Measurements from ENCODE around the gene CDH23. TPM values are rescaled to one million over a fixed set of nuclear protein-coding genes. Genes with fewer than 3 reads are reported as not detected.

The CDH23 gene
- total RNA-seq, 1 donor from 2014 or later = 20.9 TPM

GRCh38 chr10:71391701-71392100 lies 5.0 kb upstream of the CDH23 start:
- ATAC-seq (peak; percentile 51), DNase-seq (ENCODE audit: low spot score) (peak; percentile 64)

- ATAC-seq (no peak), DNase-seq (ENCODE audit: low spot score) (no peak)
These were observed 4.4 kb upstream of the CDH23 start for GRCh38 chr10:71392292-71392691.

- no peak for ATAC-seq
- peak; percentile 30 for DNase-seq (ENCODE audit: low spot score)
These were observed 3.6 kb upstream of the CDH23 start for GRCh38 chr10:71392791-71393781.

- ATAC-seq = no peak
These were observed 2.8 kb upstream of the CDH23 start for GRCh38 chr10:71393841-71394475.

GRCh38 chr10:71394926-71395562 lies 1.7 kb upstream of the CDH23 start:
- no peak for ATAC-seq
- peak; percentile 24 for DNase-seq (ENCODE audit: low spot score)

More at GRCh38 chr10:71393841-71394475, 2.8 kb upstream of the CDH23 start:
- DNase-seq (ENCODE audit: low spot score) = peak; percentile 37

- ATAC-seq (no peak), DNase-seq (ENCODE audit: low spot score) (no peak)
These were observed 1.1 kb upstream of the CDH23 start for GRCh38 chr10:71395621-71396020.

- ATAC-seq (peak; percentile 85), DNase-seq (ENCODE audit: low spot score) (peak; percentile 68)
These were observed 523 bp upstream of the CDH23 start for GRCh38 chr10:71396084-71396710.

- DNase-seq (ENCODE audit: low spot score) (no peak), ATAC-seq (peak; percentile 41)
These were observed 834 bp downstream of the CDH23 start for GRCh38 chr10:71397296-71398212.

- DNase-seq (ENCODE audit: low spot score) (no peak), ATAC-seq (no peak)
These were observed 2.3 kb downstream of the CDH23 start for GRCh38 chr10:71398976-71399375.

- DNase-seq (ENCODE audit: low spot score) (no peak), ATAC-seq (no peak)
These were observed 3.2 kb downstream of the CDH23 start for GRCh38 chr10:71399946-71400345.

GRCh38 chr10:71401056-71401455 lies 4.3 kb downstream of the CDH23 start:
- no peak for DNase-seq (ENCODE audit: low spot score)
- no peak for ATAC-seq

GRCh38 chr10:71402005-71402404 lies 5.3 kb downstream of the CDH23 start:
- DNase-seq (ENCODE audit: low spot score) (no peak), ATAC-seq (no peak)

- DNase-seq (ENCODE audit: low spot score) (no peak), ATAC-seq (no peak)
These were observed 8.0 kb downstream of the CDH23 start for GRCh38 chr10:71404503-71405295.

- DNase-seq (ENCODE audit: low spot score) (peak; percentile 4), ATAC-seq (no peak)
These were observed 10.2 kb downstream of the CDH23 start for GRCh38 chr10:71406878-71407277.

GRCh38 chr10:71408436-71409225 lies 11.9 kb downstream of the CDH23 start:
- peak; percentile 22 for DNase-seq (ENCODE audit: low spot score)
- no peak for ATAC-seq

GRCh38 chr10:71409516-71410104 lies 12.9 kb downstream of the CDH23 start:
- DNase-seq (ENCODE audit: low spot score) (peak; percentile 18), ATAC-seq (no peak)

- DNase-seq (ENCODE audit: low spot score) (no peak), ATAC-seq (no peak)
These were observed 16.9 kb downstream of the CDH23 start for GRCh38 chr10:71413581-71413980.

- ATAC-seq = no peak
- no peak for DNase-seq (ENCODE audit: low spot score)
These were observed 17.6 kb downstream of the CDH23 start for GRCh38 chr10:71414359-71414758.

Data from left lobe of liver (tissue), 2 donors.